H9 (cell line): ENCODE data around the gene EPHA3. TPM values are rescaled to one million over a fixed set of nuclear protein-coding genes. Genes with fewer than 3 reads are reported as not detected.

Source experiments
- DNase-seq: peaks from one replicate; pipeline ENCODE4 v3.0.0-alpha.2; 2017
- H2AFZ ChIP-seq: one replicate; pipeline ENCODE4 v1.6.1; 2013; ENCODE audit warnings: mild to moderate bottlenecking, low read length, control low read depth, moderate library complexity
- H2AK5ac ChIP-seq: 2 replicates; pipeline ENCODE4 v1.6.1; 2013; ENCODE audit warnings: low read length, control low read depth, mixed read lengths; ENCODE audit not compliant: insufficient read length
- H2BK120ac ChIP-seq: one replicate; pipeline ENCODE4 v1.6.1; 2013; ENCODE audit warnings: low read depth, mild to moderate bottlenecking, low read length, control low read depth, inconsistent platforms; ENCODE audit not compliant: poor library complexity, severe bottlenecking
- H2BK12ac ChIP-seq: 2 replicates; pipeline ENCODE4 v1.6.1; 2013; ENCODE audit warnings: low read length, control low read depth, mixed read lengths, low read depth; ENCODE audit not compliant: insufficient read length
- H2BK15ac ChIP-seq: 2 replicates; pipeline ENCODE4 v1.6.1; 2013; ENCODE audit warnings: low read depth, low read length, control low read depth
- H2BK20ac ChIP-seq: one replicate; pipeline ENCODE4 v1.6.1; 2013; ENCODE audit warnings: low read depth, mild to moderate bottlenecking, low read length, control low read depth, inconsistent platforms; ENCODE audit not compliant: poor library complexity, severe bottlenecking
- H2BK5ac ChIP-seq: 2 replicates; pipeline ENCODE4 v1.6.1; 2013; ENCODE audit warnings: low read length, control low read depth, mixed read lengths; ENCODE audit not compliant: insufficient read length
- H3K14ac ChIP-seq: 2 replicates; pipeline ENCODE4 v1.6.1; 2013; ENCODE audit warnings: low read length, control low read depth; ENCODE audit not compliant: insufficient read depth
- H3K18ac ChIP-seq: 2 replicates; pipeline ENCODE4 v1.6.1; 2013; ENCODE audit warnings: low read depth, mild to moderate bottlenecking, mixed read lengths, low read length, control low read depth; ENCODE audit not compliant: insufficient read length
- H3K23ac ChIP-seq: 2 replicates; pipeline ENCODE4 v1.6.1; 2013; ENCODE audit warnings: low read length, control low read depth, mixed read lengths, low read depth; ENCODE audit not compliant: insufficient read length
- H3K23me2 ChIP-seq: 2 replicates; pipeline ENCODE4 v1.6.1; 2013; ENCODE audit warnings: low read depth, mild to moderate bottlenecking, mixed read lengths, low read length, control low read depth; ENCODE audit not compliant: insufficient read length, poor library complexity, severe bottlenecking
- H3K27ac ChIP-seq: 2 replicates; pipeline ENCODE4 v1.5.1; 2013; ENCODE audit warnings: low read length, control low read depth, mixed read lengths, low read depth; ENCODE audit not compliant: insufficient read length
- H3K27me3 ChIP-seq: 2 replicates; pipeline ENCODE4 v1.6.1; 2013; ENCODE audit warnings: low read length, control low read depth, inconsistent platforms; ENCODE audit not compliant: insufficient read depth
- H3K4ac ChIP-seq: 2 replicates; pipeline ENCODE4 v1.6.1; 2013; ENCODE audit warnings: low read depth, mild to moderate bottlenecking, control low read depth, inconsistent platforms, low read length, moderate library complexity
- H3K4me1 ChIP-seq: 2 replicates; pipeline ENCODE4 v1.6.1; 2013; ENCODE audit warnings: low read length, control low read depth, inconsistent platforms; ENCODE audit not compliant: insufficient read depth
- H3K4me2 ChIP-seq: 2 replicates; pipeline ENCODE4 v1.6.1; 2013; ENCODE audit warnings: low read length, control low read depth, mixed read lengths; ENCODE audit not compliant: insufficient read length, insufficient read depth
- H3K56ac ChIP-seq: 2 replicates; pipeline ENCODE4 v1.6.1; 2013; ENCODE audit warnings: low read depth, mild to moderate bottlenecking, mixed read lengths, low read length, control low read depth; ENCODE audit not compliant: insufficient read length
- H3K79me1 ChIP-seq: 2 replicates; pipeline ENCODE4 v1.6.1; 2013; ENCODE audit warnings: low read depth, mild to moderate bottlenecking, moderate library complexity, low read length, control low read depth, inconsistent platforms; ENCODE audit not compliant: insufficient read depth, poor library complexity, severe bottlenecking
- H3K79me2 ChIP-seq: 2 replicates; pipeline ENCODE4 v1.6.1; 2013; ENCODE audit warnings: low read length, control low read depth, inconsistent platforms; ENCODE audit not compliant: insufficient read depth
- H3K9ac ChIP-seq: 2 replicates; pipeline ENCODE4 v1.6.1; 2013; ENCODE audit warnings: low read length, control low read depth, mixed read lengths; ENCODE audit not compliant: insufficient read length; ENCODE audit errors: extremely low read depth
- H3K9me3 ChIP-seq: one replicate; pipeline ENCODE4 v1.6.1; 2013; ENCODE audit warnings: low read depth, low read length, inconsistent platforms; ENCODE audit not compliant: control insufficient read depth
- H3T11ph ChIP-seq: one replicate; pipeline ENCODE4 v1.6.1; 2013; ENCODE audit warnings: mild to moderate bottlenecking, low read length, control low read depth, inconsistent platforms
- H4K20me1 ChIP-seq: one replicate; pipeline ENCODE4 v1.6.1; 2013; ENCODE audit not compliant: control insufficient read depth, insufficient read length, insufficient read depth
- H4K5ac ChIP-seq: 2 replicates; pipeline ENCODE4 v1.6.1; 2013; ENCODE audit warnings: low read depth, mild to moderate bottlenecking, mixed read lengths, low read length, control low read depth; ENCODE audit not compliant: insufficient read length
- H4K8ac ChIP-seq: replicated peaks from 2 replicates; pipeline ENCODE4 v1.6.1; 2013; ENCODE audit warnings: low read length, control low read depth, mixed read lengths, low read depth; ENCODE audit not compliant: insufficient read length
- H4K91ac ChIP-seq: 2 replicates; pipeline ENCODE4 v1.6.1; 2013; ENCODE audit warnings: low read depth, mild to moderate bottlenecking, moderate library complexity, mixed read lengths, low read length, control low read depth; ENCODE audit not compliant: insufficient read length
- H3K27ac Mint-ChIP-seq, 3 experiments: 2 replicates in 2 of 3; 3 replicates in 1 of 3; pipeline ENCODE4 v1.8.0; 2020 to 2021; ENCODE audit warnings: mixed read lengths in 3 of 3, mild to moderate bottlenecking in 1 of 3, moderate library complexity in 1 of 3
- H3K27me3 Mint-ChIP-seq: 2 replicates; pipeline ENCODE4 v1.8.0; 2021; ENCODE audit warnings: low read depth, mild to moderate bottlenecking, moderate library complexity, mixed read lengths
- H3K36me3 Mint-ChIP-seq, 3 experiments: 2 replicates in 2 of 3; 3 replicates in 1 of 3; pipeline ENCODE4 v1.8.0; 2020 to 2021; ENCODE audit warnings: low read depth in 3 of 3, mixed read lengths in 3 of 3; ENCODE audit not compliant: insufficient read depth in 1 of 3
- H3K4me1 Mint-ChIP-seq, 2 experiments: 2 replicates each; pipeline ENCODE4 v1.8.0; 2020; ENCODE audit warnings: mixed read lengths in 2 of 2
- H3K4me3 Mint-ChIP-seq, 2 experiments: 2 replicates in 1 of 2; 3 replicates in 1 of 2; pipeline ENCODE4 v1.8.0; 2020 to 2021; ENCODE audit warnings: mild to moderate bottlenecking in 2 of 2, mixed read lengths in 2 of 2, moderate library complexity in 1 of 2
- H3K9me3 Mint-ChIP-seq, 2 experiments: 2 replicates in 1 of 2; 3 replicates in 1 of 2; pipeline ENCODE4 v1.8.0; 2020; ENCODE audit warnings: mild to moderate bottlenecking in 2 of 2, mixed read lengths in 2 of 2, moderate library complexity in 1 of 2
- WGBS: extraction: QIAGEN DNeasy Blood & Tissue Kit; methylation state at CpG from one replicate; pipeline ENCODE4 v1.1.7; 2013; ENCODE audit warnings: missing lambda C conversion rate, low lambda C conversion rate, mixed read lengths; ENCODE audit not compliant: insufficient read length; ENCODE audit errors: extremely low coverage; 5-methylcytosine and 5-hydroxymethylcytosine counted together
- total RNA-seq: library from RNA; stranded (reverse); gene quantifications from 2 replicates; pipeline ENCODE4 v1.2.1, GENCODE V29; 2021
- TF ChIP-seq, protein P1 (sequence below): fragments of 200-600 bp; sonication (generic); conservative IDR thresholded peaks from 3 replicates; pipeline ENCODE4 v1.8.0; 2021; ENCODE audit warnings: antibody characterized with exemption, mild to moderate bottlenecking

Gene EPHA3
- total RNA-seq, 1 experiment from 2014 or later, result 0.66 TPM

DNA sequence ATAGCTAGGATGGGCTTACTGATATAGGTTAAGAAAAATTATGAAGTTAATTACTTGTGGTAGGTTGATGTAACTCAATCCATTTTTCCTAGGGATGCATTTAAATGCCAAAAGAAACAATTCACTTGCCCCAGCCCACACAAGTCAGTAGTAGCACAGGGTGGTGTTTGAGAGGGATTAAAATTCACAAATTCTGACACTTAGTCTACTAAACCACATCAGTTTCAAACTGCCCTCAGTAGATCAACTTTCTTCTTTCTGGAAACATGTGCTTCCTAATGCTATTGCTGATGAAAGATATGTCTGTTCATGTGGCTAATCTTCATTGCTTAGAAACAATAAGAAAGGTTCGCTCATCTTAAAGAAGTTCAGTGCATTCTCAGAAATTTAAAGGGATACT is 160.6 kb downstream of the EPHA3 start:
- no peak overlapping the region for H3K4me2 ChIP-seq
- peaks cover 7% of the 10 kb centered on the region; the same call in 1 of the 2 replicates for H3K4me1 ChIP-seq
- Mint-ChIP-seq H3K36me3 (no peaks in the 10 kb centered on the region), H3K27ac (0 out of 7 replicates have a peak overlapping the region, but pooled peaks of 1 of the 3 experiments have one; percentile 28), H3K4me1 (peaks cover 26 to 37% of the 10 kb centered on the region in 2 experiments), H3K27me3 (no peaks in the 10 kb centered on the region), H3K9me3 (no peaks in the 10 kb centered on the region), H3K4me3 (no peak overlapping the region)
- no peak overlapping the region for H3K14ac ChIP-seq
- H2BK5ac ChIP-seq, result no peak overlapping the region
- no peak overlapping the region for H4K91ac ChIP-seq
- H4K8ac ChIP-seq, result no peak overlapping the region
- H3K23ac ChIP-seq, result no peak overlapping the region
- H3K27ac ChIP-seq, result no peak overlapping the region
- no peak overlapping the region for H2AK5ac ChIP-seq
- H3K9me3 ChIP-seq, result no peaks in the 10 kb centered on the region
- no peaks in the 10 kb centered on the region for H3K27me3 ChIP-seq
- H4K5ac ChIP-seq, result no peak overlapping the region
- no peaks in the 10 kb centered on the region for H3K79me2 ChIP-seq
- H2BK20ac ChIP-seq, result no peak overlapping the region
- no peak overlapping the region for H2AFZ ChIP-seq
- no peak overlapping the region for H2BK120ac ChIP-seq
- no peak overlapping the region for H3K56ac ChIP-seq
- H3K18ac ChIP-seq, result no peak overlapping the region
- no peaks in the 10 kb centered on the region for H4K20me1 ChIP-seq
- no peaks in the 10 kb centered on the region for H3K23me2 ChIP-seq
- WGBS, result no CpG with 5 or more reads among the region's 1 CpG
- H3K9ac ChIP-seq, result no peak overlapping the region
- no peak overlapping the region for H2BK15ac ChIP-seq
- no peak for DNase-seq
- H3K79me1 ChIP-seq, result no peaks in the 10 kb centered on the region
- no peak overlapping the region for H3K4ac ChIP-seq
- no peak overlapping the region for H2BK12ac ChIP-seq
- H3T11ph ChIP-seq, result no peak overlapping the region
- TF ChIP-seq, protein P1, sequence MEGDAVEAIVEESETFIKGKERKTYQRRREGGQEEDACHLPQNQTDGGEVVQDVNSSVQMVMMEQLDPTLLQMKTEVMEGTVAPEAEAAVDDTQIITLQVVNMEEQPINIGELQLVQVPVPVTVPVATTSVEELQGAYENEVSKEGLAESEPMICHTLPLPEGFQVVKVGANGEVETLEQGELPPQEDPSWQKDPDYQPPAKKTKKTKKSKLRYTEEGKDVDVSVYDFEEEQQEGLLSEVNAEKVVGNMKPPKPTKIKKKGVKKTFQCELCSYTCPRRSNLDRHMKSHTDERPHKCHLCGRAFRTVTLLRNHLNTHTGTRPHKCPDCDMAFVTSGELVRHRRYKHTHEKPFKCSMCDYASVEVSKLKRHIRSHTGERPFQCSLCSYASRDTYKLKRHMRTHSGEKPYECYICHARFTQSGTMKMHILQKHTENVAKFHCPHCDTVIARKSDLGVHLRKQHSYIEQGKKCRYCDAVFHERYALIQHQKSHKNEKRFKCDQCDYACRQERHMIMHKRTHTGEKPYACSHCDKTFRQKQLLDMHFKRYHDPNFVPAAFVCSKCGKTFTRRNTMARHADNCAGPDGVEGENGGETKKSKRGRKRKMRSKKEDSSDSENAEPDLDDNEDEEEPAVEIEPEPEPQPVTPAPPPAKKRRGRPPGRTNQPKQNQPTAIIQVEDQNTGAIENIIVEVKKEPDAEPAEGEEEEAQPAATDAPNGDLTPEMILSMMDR, result no peak
